Activated T-helper 17 cell treated with anti-CD3 and anti-CD28 coated beads, Interleukin-2, amount 50 U/mL, for 72 hours (primary cell): ENCODE data around the gene UCN2. TPM values are rescaled to one million over a fixed set of nuclear protein-coding genes. Genes with fewer than 3 reads are reported as not detected.

Experiments
- ATAC-seq: fragments of 150-1000 bp; cut with Tn5 transposase; replicated peaks from 2 replicates; pipeline ENCODE4 v1.10.0; 2021; ENCODE audit warnings: mild to moderate bottlenecking, moderate library complexity
- H3K27ac Mint-ChIP-seq: one replicate; pipeline ENCODE4 v1.8.0; 2022; ENCODE audit warnings: mixed read lengths
- H3K27me3 Mint-ChIP-seq: one replicate; pipeline ENCODE4 v1.8.0; 2022; ENCODE audit warnings: mixed read lengths
- H3K36me3 Mint-ChIP-seq: one replicate; pipeline ENCODE4 v1.8.0; 2022; ENCODE audit warnings: low read depth, mild to moderate bottlenecking, mixed read lengths
- H3K4me1 Mint-ChIP-seq: one replicate; pipeline ENCODE4 v1.8.0; 2022; ENCODE audit warnings: mixed read lengths
- H3K4me3 Mint-ChIP-seq: one replicate; pipeline ENCODE4 v1.8.0; 2022; ENCODE audit warnings: mild to moderate bottlenecking, mixed read lengths
- H3K9me3 Mint-ChIP-seq: one replicate; pipeline ENCODE4 v1.8.0; 2022; ENCODE audit warnings: mixed read lengths
- total RNA-seq, 2 donors: library from RNA; stranded (reverse); gene quantifications; one replicate each; pipeline ENCODE4 v1.2.3, GENCODE V29; 2022

The UCN2 gene
- total RNA-seq, 2 donors from 2014 or later = 0.34 TPM; not detected in 1

DNA sequence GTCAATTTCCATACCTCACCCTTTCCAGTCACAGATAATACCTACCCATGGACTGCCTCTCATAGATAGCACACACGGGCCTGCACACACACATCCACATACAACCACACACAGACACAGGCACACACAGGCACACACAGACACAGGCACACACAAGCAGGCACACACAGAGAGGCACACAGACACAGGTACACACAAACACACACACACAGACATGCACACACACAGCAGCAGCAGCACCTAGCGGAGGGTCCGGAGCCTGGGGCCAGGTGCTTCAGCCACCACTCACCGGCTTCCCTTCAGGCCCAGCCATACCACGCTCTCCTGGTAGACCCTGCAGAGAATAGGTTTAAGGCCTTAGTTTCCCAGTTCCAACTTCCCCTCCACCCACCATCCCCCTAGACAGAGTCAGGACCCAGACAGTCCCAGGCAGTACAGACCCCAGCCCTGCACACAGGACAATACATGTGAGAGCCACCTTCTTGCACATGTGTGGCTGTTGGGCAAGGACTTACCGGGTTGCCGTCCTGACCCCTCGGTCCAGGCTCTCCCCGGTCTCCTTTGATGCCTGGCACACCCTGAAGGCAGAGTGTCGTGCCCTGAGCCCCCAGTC, 10.5 kb upstream of the UCN2 start:
- no peaks in the 10 kb centered on the region for H3K4me1 Mint-ChIP-seq
- no peak overlapping the region for H3K4me3 Mint-ChIP-seq
- H3K36me3 Mint-ChIP-seq = no peaks in the 10 kb centered on the region
- H3K27me3 Mint-ChIP-seq = no peaks in the 10 kb centered on the region
- no peak for ATAC-seq
- H3K27ac Mint-ChIP-seq = no peak overlapping the region
- no peaks in the 10 kb centered on the region for H3K9me3 Mint-ChIP-seq

DNA sequence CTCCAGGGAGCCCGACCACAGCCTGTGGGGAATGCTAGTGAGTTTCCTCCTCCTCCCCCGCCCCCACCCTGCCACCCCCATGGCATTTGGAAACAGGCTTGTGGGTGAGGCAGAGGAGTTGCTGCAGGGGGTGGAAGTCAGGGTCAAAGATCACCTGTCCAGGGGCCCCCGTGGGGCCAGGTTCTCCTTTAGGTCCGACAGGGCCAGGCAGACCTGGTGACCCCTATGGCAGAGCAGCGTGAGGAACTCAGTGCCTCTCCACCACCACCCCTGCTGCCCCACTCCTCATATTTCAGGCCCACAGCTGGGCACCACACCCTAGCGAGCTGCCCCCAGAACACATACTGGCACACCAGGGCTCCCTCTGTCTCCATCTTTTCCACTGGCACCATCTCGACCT, 8.9 kb upstream of the UCN2 start:
- Mint-ChIP-seq H3K27ac (no peak overlapping the region), H3K36me3 (no peaks in the 10 kb centered on the region), H3K4me3 (no peak overlapping the region), H3K9me3 (no peaks in the 10 kb centered on the region), H3K27me3 (no peaks in the 10 kb centered on the region), H3K4me1 (no peaks in the 10 kb centered on the region)
- ATAC-seq = no peak

DNA sequence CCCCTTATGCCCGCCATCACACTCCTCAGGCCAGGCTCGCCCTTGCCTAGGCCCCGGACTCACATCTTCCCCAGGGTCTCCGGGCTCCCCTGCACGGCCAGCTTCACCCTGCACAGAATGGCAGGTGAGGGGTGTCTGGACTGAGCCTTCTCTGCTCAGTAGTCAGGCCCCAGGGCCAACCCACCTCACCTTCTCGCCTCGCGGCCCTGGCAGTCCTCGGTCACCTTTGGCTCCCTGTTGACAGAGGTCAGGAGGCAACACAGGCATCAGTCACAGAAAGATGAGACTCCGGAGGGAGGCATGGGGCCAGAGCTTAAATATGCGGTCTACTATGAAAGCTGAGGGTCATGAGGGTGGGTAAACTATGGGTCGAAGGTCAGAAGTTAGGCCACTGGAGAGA, 8.4 kb upstream of the UCN2 start:
- ATAC-seq = no peak
- H3K27me3 Mint-ChIP-seq = no peaks in the 10 kb centered on the region
- no peaks in the 10 kb centered on the region for H3K9me3 Mint-ChIP-seq
- H3K4me1 Mint-ChIP-seq = no peaks in the 10 kb centered on the region
- H3K36me3 Mint-ChIP-seq = no peaks in the 10 kb centered on the region
- no peak overlapping the region for H3K27ac Mint-ChIP-seq
- H3K4me3 Mint-ChIP-seq = no peak overlapping the region

DNA sequence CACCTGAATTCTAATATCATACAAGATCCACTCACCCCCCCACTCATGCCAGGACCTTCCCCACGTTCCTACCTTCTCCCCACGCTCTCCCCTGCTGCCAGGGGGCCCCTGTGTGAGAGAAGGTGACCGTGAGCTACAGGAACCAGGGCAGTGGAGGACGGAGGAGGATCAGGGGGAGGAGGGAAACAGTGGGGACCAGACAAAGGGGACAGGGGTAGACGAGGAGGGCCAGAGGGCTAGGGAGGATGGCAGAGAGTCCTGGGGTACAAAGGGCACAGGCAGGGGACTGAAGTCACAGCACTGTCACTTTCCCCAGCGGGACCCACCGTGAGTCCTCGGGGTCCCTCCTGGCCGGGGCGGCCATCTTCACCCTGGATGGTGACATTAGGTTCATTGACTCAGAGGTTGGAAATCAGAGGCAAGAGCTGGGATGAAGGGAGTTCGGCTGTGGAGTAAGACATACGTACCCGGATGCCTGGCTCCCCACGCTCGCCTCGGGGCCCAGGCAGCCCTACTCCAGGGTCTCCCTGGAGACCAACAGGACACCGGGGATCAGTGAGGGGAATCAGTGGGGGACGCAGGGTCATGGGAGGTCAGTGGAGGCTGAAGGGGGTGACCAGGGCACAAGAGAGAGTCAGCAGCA, 6.3 kb upstream of the UCN2 start:
- H3K9me3 Mint-ChIP-seq = no peaks in the 10 kb centered on the region
- peaks cover 9% of the 10 kb centered on the region for H3K4me1 Mint-ChIP-seq
- no peaks in the 10 kb centered on the region for H3K27me3 Mint-ChIP-seq
- H3K27ac Mint-ChIP-seq = peak overlapping the region; percentile 70
- no peak for ATAC-seq
- H3K4me3 Mint-ChIP-seq = no peak overlapping the region
- H3K36me3 Mint-ChIP-seq = no peaks in the 10 kb centered on the region

DNA sequence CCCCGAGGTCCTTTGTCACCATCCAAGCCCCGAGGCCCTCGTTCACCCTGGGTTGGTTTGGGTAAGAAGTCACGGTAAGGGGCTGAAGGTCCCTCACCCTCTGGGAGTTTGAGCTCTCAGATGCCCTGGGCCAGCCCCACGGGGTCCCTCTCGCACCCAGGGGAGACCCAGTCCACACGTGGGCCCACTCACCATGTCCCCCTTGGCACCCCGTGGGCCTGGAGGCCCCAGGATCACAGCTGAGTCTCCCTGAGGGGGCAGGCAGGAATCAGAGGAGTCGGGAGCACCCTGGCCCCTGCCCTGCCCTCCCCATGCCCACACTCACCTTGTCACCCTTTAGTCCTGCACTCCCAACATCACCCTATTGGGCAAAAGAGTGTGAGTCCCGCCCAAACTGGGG, 5.8 kb upstream of the UCN2 start:
- H3K4me1 Mint-ChIP-seq = peaks cover 9% of the 10 kb centered on the region
- H3K27ac Mint-ChIP-seq = peak overlapping the region; percentile 70
- no peaks in the 10 kb centered on the region for H3K9me3 Mint-ChIP-seq
- no peaks in the 10 kb centered on the region for H3K27me3 Mint-ChIP-seq
- no peaks in the 10 kb centered on the region for H3K36me3 Mint-ChIP-seq
- no peak overlapping the region for H3K4me3 Mint-ChIP-seq
- no peak for ATAC-seq

DNA sequence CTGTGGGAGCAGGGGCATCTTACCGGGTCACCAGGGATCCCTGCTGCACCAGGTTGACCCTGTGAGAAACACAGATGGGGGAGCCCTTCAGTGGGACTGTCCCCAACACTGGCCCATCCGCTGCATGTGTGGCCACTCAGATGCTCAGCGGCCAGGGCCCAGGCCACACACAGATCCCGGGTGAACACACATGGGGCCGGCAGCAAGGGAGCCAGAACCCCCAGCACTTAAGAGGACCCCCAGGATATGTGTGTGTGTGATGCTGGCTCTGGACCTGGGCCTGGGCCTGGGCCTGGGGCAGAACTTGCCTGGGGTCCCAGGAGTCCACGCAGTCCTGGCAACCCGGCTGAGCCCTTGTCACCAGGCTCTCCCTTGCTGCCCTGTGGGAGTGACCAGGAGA, 4.9 kb upstream of the UCN2 start:
- no peaks in the 10 kb centered on the region for H3K36me3 Mint-ChIP-seq
- H3K27me3 Mint-ChIP-seq = no peaks in the 10 kb centered on the region
- no peak overlapping the region for H3K4me3 Mint-ChIP-seq
- peaks cover 14% of the 10 kb centered on the region for H3K4me1 Mint-ChIP-seq
- no peak for ATAC-seq
- no peaks in the 10 kb centered on the region for H3K9me3 Mint-ChIP-seq
- peak overlapping the region; percentile 68 for H3K27ac Mint-ChIP-seq

DNA sequence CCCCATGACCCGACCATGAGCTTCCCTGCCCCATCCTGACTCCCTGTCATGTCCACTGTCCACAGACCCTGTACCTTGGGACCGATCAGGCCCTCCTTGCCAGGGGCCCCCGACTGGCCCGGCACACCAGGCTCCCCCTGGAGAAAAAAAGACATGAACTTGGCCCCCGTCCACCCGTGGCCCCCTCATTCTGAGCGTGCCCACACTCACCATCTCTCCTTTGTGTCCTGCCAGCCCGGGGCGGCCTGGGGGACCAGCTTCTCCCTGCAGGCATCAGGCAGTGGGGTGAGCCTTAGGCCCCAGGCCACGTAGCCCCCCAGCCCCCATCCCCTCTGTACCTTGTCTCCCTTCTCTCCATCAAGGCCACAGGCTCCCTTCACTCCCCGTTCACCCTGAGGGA, 3.9 kb upstream of the UCN2 start:
- H3K4me1 Mint-ChIP-seq = peaks cover 20% of the 10 kb centered on the region
- H3K4me3 Mint-ChIP-seq = no peak overlapping the region
- no peaks in the 10 kb centered on the region for H3K27me3 Mint-ChIP-seq
- H3K27ac Mint-ChIP-seq = peak overlapping the region; percentile 89
- H3K9me3 Mint-ChIP-seq = no peaks in the 10 kb centered on the region
- H3K36me3 Mint-ChIP-seq = no peaks in the 10 kb centered on the region
- ATAC-seq = no peak

DNA sequence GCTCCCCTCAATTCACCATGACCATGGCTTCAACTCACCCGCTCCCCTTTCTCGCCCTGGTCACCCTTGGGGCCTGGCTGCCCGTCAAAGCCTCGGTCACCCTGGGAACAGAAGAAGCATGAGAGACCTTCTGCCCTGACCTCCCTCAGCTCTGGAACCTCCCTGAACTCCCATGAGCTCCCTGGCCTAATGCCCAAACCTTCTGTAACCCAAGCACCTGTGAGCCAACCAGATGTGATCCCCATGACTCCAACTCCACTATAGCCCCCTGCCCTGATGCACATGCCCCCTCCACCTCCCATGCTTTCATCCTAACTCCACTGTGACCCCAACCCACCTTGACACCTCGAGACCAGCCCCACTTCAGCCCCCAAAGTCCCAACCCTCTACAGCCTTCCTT, 3.5 kb upstream of the UCN2 start:
- peak overlapping the region; percentile 89 for H3K27ac Mint-ChIP-seq
- no peaks in the 10 kb centered on the region for H3K9me3 Mint-ChIP-seq
- H3K4me1 Mint-ChIP-seq = peaks cover 20% of the 10 kb centered on the region

DNA sequence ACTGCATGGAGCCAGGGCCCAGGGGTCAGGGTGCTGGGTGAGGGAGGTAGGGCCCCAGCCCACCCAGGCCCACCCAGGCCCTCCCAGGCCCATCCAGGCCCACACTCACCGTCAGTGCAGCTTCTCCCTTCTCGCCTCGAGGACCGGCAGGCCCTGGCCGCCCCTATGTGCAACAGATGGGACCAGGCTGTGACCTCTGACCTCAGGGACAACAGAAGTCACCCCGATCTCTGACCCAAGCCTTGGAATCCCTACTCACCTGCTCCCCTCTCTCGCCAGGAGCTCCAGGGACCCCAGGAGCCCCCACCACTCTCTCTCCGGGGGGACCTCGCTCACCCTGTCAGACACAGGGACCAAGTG, 2.8 kb upstream of the UCN2 start:
- H3K4me1 Mint-ChIP-seq = peaks cover 20% of the 10 kb centered on the region
- H3K4me3 Mint-ChIP-seq = no peak overlapping the region
- peak overlapping the region; percentile 89 for H3K27ac Mint-ChIP-seq
- no peak for ATAC-seq
- no peaks in the 10 kb centered on the region for H3K9me3 Mint-ChIP-seq
- no peaks in the 10 kb centered on the region for H3K27me3 Mint-ChIP-seq
- no peaks in the 10 kb centered on the region for H3K36me3 Mint-ChIP-seq

More for the DNA sequence above, 3.5 kb upstream of the UCN2 start:
- ATAC-seq = no peak
- no peaks in the 10 kb centered on the region for H3K27me3 Mint-ChIP-seq
- H3K4me3 Mint-ChIP-seq = no peak overlapping the region
- no peaks in the 10 kb centered on the region for H3K36me3 Mint-ChIP-seq

DNA sequence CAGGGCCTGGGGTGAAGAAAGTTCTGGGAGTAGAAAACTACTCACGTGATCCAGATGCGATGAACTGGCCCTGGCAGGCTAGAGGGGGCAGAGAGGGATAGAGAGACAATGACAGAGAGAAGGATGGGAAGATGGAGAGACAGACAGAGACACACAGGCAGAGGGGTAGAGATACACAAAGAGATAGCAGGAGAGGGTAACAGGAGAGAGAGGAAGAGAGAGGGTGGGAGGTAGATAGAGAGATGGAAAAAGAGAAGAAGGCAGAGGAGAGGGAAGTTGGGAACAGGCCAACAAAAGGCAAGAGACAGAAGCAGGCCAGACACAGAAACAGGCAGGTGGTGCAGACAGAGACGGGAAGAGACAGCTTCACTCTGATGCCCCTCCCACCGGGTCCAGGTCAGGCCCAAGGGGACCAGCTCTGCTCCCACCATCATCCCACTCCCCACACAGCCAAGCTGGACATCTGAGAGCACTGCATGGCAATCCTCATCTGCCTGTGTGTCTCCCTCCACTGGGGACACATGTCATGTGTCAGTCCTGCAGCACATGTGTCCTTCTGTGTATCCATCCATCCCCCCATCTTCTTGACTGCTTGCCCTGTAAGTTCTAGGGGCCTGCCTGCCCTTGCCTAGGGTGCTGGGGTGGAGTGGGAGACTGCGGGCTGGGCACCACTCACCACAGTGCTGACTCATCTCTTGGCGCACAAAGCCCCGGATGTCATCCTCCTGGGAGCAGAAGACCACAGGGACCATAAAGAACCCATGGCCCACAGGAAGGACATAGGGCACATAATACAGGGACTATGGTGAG, 2.2 kb upstream of the UCN2 start:
- peak; percentile 68 for ATAC-seq
- peak overlapping the region; percentile 17 for H3K4me3 Mint-ChIP-seq
- H3K27me3 Mint-ChIP-seq = no peaks in the 10 kb centered on the region
- H3K27ac Mint-ChIP-seq = peak overlapping the region; percentile 89
- H3K4me1 Mint-ChIP-seq = peaks cover 20% of the 10 kb centered on the region
- H3K36me3 Mint-ChIP-seq = no peaks in the 10 kb centered on the region
- no peaks in the 10 kb centered on the region for H3K9me3 Mint-ChIP-seq

DNA sequence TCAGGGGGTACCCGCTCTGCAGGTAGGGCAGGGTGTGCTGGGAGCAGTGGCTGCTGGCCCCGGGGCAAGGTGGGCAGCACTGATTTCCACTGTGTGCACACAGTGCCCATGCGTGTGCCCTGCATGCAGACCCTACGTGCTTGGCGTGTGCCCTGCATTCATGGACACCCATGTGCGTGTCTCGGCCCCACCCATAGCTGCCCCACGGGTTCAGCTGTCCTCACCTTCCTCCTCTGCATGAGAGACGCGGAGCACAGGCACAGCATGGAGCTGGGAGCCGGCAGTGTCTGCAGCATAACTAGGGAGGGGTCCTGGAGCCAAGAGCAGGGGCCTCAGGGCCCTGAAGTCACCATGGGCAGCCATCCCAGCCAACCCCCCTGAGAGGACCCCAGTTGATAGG, 1.6 kb upstream of the UCN2 start:
- Mint-ChIP-seq H3K36me3 (no peaks in the 10 kb centered on the region), H3K4me3 (peak overlapping the region; percentile 17), H3K9me3 (no peaks in the 10 kb centered on the region), H3K27ac (peak overlapping the region; percentile 89), H3K27me3 (no peaks in the 10 kb centered on the region), H3K4me1 (peaks cover 20% of the 10 kb centered on the region)
- ATAC-seq = no peak

DNA sequence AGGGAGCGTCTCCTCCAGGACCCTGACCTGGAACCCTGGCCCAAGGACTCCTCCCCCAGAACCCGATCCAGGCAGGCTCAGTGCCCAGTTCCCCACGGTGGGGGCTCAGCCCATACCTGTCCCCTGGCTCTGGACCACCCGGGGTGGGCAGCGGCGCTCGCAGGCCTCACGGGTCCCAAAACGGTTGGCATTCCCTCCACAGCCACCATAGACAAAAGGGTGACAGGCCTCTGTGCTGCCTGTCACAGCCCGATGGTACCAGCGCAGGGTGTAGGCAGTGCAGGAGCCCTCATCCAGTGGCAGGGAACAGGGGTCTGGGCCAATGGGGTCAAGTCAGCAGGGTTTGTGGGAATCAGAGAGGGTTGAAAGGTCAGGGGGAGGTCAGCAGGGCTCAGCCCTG, 1.1 kb upstream of the UCN2 start:
- Mint-ChIP-seq H3K4me3 (no peak overlapping the region), H3K27me3 (no peaks in the 10 kb centered on the region), H3K9me3 (no peaks in the 10 kb centered on the region), H3K4me1 (peaks cover 20% of the 10 kb centered on the region), H3K36me3 (no peaks in the 10 kb centered on the region), H3K27ac (no peak overlapping the region)
- no peak for ATAC-seq

DNA sequence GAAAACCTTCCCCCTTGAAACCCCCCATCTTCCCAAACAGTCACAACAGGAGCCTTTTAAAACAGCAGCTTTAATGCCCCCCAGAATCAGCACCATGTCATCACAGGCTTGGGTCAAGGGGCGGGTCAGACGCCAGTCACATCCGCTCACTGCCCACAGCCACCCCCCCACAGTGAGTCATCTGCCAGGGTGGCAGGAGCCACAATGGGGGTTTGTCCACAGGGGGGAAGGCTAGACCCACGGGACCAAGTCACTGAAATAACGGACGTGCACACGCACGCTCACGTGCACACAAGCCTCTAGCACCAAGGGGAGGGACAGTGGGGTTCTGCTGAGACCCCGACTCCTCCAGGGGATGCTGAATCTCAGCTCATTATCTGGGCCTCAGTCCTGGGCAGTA, 441 bp upstream of the UCN2 start:
- Mint-ChIP-seq H3K9me3 (no peaks in the 10 kb centered on the region), H3K4me3 (peak overlapping the region; percentile 42), H3K36me3 (no peaks in the 10 kb centered on the region), H3K27ac (peak overlapping the region; percentile 61), H3K27me3 (no peaks in the 10 kb centered on the region), H3K4me1 (peaks cover 20% of the 10 kb centered on the region)
- peak; percentile 70 for ATAC-seq

DNA sequence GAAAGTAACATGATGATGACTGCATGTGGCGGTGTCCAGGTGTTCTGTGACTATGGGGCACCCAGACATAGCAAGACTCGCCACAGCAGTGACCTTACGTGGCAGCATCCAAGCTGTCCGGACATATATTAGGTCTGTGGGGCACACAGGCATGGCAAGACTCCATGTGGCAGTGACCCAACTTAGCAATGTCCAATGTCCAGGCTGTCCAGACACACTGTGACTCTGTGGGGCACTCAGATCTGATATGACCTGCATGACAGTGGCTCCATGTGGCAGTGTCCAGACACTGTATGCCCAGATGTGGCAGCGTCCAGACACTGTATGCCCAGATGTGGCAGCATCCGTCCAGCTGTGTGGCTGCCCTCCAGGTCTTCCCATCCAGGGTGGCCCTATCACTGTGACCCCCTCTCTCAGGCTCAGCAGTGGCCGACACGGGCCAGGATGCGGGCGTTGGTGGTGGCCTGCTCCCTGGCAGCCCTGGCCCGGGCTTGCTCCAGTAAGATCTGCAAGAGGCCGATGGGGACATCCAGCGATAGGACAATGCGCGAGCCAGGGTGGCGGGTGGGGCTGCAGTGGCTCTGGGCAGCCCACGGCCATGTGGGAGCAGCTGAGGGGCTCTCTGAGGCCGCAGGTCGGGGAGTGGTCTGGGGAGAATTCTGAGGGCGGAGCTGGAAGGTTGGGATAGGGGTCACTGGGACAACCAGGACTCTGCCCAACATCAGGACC, 1.1 kb downstream of the UCN2 start:
- Mint-ChIP-seq H3K4me3 (peak overlapping the region; percentile 42), H3K36me3 (peaks cover 5% of the 10 kb centered on the region), H3K27me3 (no peaks in the 10 kb centered on the region), H3K4me1 (peaks cover 24% of the 10 kb centered on the region), H3K27ac (peak overlapping the region; percentile 61), H3K9me3 (no peaks in the 10 kb centered on the region)
- ATAC-seq = no peak
